ENCODE results near the gene SGPL1.

DNA sequence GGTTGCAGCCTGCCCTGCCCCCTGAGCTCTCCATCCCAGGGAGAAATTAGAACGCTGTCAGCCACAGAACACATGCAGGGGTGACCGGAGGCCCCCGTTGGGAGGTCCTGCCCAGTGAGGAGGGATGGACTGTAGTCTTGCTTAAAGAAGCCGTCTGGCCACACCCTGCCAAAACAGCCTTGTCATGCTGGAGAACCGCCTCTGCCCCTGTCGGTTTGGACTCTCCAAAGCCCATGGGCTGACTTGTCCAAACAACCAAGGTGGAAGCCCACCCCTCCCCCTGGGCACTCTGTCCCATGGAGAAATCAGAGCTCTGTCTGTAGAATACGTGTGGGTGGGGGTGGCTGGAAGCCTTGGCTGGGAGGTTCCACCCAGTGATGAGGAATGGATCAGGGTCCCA lies 17.9 kb upstream of the SGPL1 start:
- TF ChIP-seq, protein P1, sequence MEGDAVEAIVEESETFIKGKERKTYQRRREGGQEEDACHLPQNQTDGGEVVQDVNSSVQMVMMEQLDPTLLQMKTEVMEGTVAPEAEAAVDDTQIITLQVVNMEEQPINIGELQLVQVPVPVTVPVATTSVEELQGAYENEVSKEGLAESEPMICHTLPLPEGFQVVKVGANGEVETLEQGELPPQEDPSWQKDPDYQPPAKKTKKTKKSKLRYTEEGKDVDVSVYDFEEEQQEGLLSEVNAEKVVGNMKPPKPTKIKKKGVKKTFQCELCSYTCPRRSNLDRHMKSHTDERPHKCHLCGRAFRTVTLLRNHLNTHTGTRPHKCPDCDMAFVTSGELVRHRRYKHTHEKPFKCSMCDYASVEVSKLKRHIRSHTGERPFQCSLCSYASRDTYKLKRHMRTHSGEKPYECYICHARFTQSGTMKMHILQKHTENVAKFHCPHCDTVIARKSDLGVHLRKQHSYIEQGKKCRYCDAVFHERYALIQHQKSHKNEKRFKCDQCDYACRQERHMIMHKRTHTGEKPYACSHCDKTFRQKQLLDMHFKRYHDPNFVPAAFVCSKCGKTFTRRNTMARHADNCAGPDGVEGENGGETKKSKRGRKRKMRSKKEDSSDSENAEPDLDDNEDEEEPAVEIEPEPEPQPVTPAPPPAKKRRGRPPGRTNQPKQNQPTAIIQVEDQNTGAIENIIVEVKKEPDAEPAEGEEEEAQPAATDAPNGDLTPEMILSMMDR (IDR thresholded peaks at IDR 0.05; ENCODE audit: insufficient read depth, low read length): no peak
- TF ChIP-seq GABPA (IDR thresholded peaks at IDR 0.05; ENCODE audit: low read depth): no peak
